H1 (cell line): ENCODE measurements around the gene ADK. TPM values are rescaled to one million over a fixed set of nuclear protein-coding genes. Genes with fewer than 3 reads are reported as not detected.

Experiments used
- CTCF ChIA-PET: fragments of 300-600 bp; sonication (Branson Sonifier 250); formaldehyde crosslinking; loops from one replicate; lab custom pipeline; 2021; ENCODE audit not compliant: partially characterized antibody; lab: Charles Lee
- POLR2A ChIA-PET: fragments of 300-600 bp; sonication (Branson Sonifier 250); formaldehyde crosslinking; loops from one replicate; lab custom pipeline; 2021; ENCODE audit warnings: inconsistent platforms; ENCODE audit not compliant: partially characterized antibody; lab: Charles Lee
- DNase-seq, 2 experiments: peaks; one replicate each; pipeline versions ENCODE4 v3.0.0 to v3.0.0-alpha.2; 2010 to 2022; ENCODE audit warnings: low spot score in 2 of 2, low read depth in 1 of 2, mixed read lengths in 1 of 2
- FAIRE-seq: peaks from 2 replicates; lab custom pipeline; 2011; peaks lifted over from hg19 to GRCh38; lab: Jason Lieb, UNC
- H2AFZ ChIP-seq: 2 replicates; pipeline ENCODE4 v1.8.1; 2012; ENCODE audit warnings: low read length, inconsistent platforms
- H2AK5ac ChIP-seq: 2 replicates; pipeline ENCODE4 v1.6.1; 2013; ENCODE audit warnings: low read depth, low read length
- H2BK120ac ChIP-seq: replicated peaks from 2 replicates; pipeline ENCODE3; 2013; ENCODE audit warnings: low read depth, low read length, inconsistent platforms
- H2BK12ac ChIP-seq: 2 replicates; pipeline ENCODE4 v1.6.1; 2013; ENCODE audit warnings: low read depth, low read length
- H2BK15ac ChIP-seq: 2 replicates; pipeline ENCODE4 v1.6.1; 2013; ENCODE audit warnings: low read length
- H2BK20ac ChIP-seq: 2 replicates; pipeline ENCODE4 v1.6.1; 2013; ENCODE audit warnings: low read length
- H2BK5ac ChIP-seq: 2 replicates; pipeline ENCODE4 v1.6.1; 2013; ENCODE audit warnings: low read depth, low read length
- H3K14ac ChIP-seq: 2 replicates; pipeline ENCODE4 v1.6.1; 2013; ENCODE audit warnings: inconsistent platforms; ENCODE audit not compliant: insufficient read length
- H3K18ac ChIP-seq: 2 replicates; pipeline ENCODE4 v1.6.1; 2013; ENCODE audit warnings: low read length; ENCODE audit errors: extremely low read depth
- H3K23ac ChIP-seq: 2 replicates; pipeline ENCODE4 v1.6.1; 2013; ENCODE audit warnings: inconsistent platforms; ENCODE audit not compliant: insufficient read length
- H3K23me2 ChIP-seq: 2 replicates; pipeline ENCODE4 v1.6.1; 2013; ENCODE audit warnings: low read depth, low read length
- H3K27ac ChIP-seq: 2 replicates; pipeline ENCODE4 v1.6.1; 2011; ENCODE audit warnings: low read depth, low read length, inconsistent platforms
- H3K27me3 ChIP-seq, 4 experiments: replicated peaks in 1 of 4; 1 replicate in 1 of 4; 2 replicates in 3 of 4; pipeline versions ENCODE4 v1.6.1 to v1.8.1; 2011 to 2013; ENCODE audit warnings: low read length in 3 of 4, mild to moderate bottlenecking in 3 of 4, inconsistent platforms in 2 of 4, mixed read lengths in 2 of 4, moderate library complexity in 1 of 4; ENCODE audit not compliant: control insufficient read depth in 3 of 4, insufficient read depth in 3 of 4; ENCODE audit errors: extremely low read depth in 1 of 4
- H3K36me3 ChIP-seq, 4 experiments: 2 replicates each; pipeline versions ENCODE4 v1.6.1 to v1.8.1; 2011 to 2013; ENCODE audit warnings: mild to moderate bottlenecking in 4 of 4, low read length in 3 of 4, moderate library complexity in 2 of 4, control low read depth in 1 of 4, inconsistent platforms in 1 of 4; ENCODE audit not compliant: insufficient read depth in 4 of 4, control insufficient read depth in 2 of 4
- H3K4ac ChIP-seq: replicated peaks from 2 replicates; pipeline ENCODE3; 2013; ENCODE audit warnings: low read length, low read depth, mixed read lengths, inconsistent platforms; ENCODE audit not compliant: insufficient read length
- H3K4me1 ChIP-seq, 4 experiments: replicated peaks in 1 of 4; 1 replicate in 1 of 4; 2 replicates in 3 of 4; pipeline versions ENCODE4 v1.6.1 to v1.8.1; 2011 to 2013; ENCODE audit warnings: low read length in 3 of 4, inconsistent platforms in 2 of 4, mixed read lengths in 1 of 4; ENCODE audit not compliant: insufficient read depth in 4 of 4, control insufficient read depth in 3 of 4
- H3K4me2 ChIP-seq, 2 experiments: 2 replicates each; pipeline versions ENCODE4 v1.6.1 to v1.8.1; 2011 to 2013; ENCODE audit warnings: low read depth in 2 of 2, low read length in 2 of 2, control low read depth in 1 of 2, inconsistent platforms in 1 of 2, mild to moderate bottlenecking in 1 of 2; ENCODE audit not compliant: insufficient read depth in 1 of 2
- H3K4me3 ChIP-seq, 4 experiments: fragments of 200-600, 300-600 bp in 1 of 4; sonication (generic), shearing (Covaris generic), sonication (Bioruptor Twin) in 1 of 4; 2 replicates each; pipeline versions ENCODE4 v1.5.1 to v1.8.1; 2011 to 2016; ENCODE audit warnings: low read length in 4 of 4, low read depth in 3 of 4, control low read depth in 2 of 4, inconsistent platforms in 2 of 4, mild to moderate bottlenecking in 2 of 4, mixed read lengths in 1 of 4, moderate library complexity in 1 of 4; ENCODE audit not compliant: insufficient read depth in 2 of 4; ENCODE audit errors: extremely low read depth in 1 of 4
- H3K56ac ChIP-seq: replicated peaks from 2 replicates; pipeline ENCODE3; 2013; ENCODE audit warnings: low read depth, mild to moderate bottlenecking, mixed read lengths, low read length, inconsistent platforms; ENCODE audit not compliant: insufficient read length
- H3K79me1 ChIP-seq: 2 replicates; pipeline ENCODE4 v1.6.1; 2013; ENCODE audit warnings: low read depth, low read length, control low read depth
- H3K79me2 ChIP-seq, 2 experiments: 2 replicates each; pipeline versions ENCODE4 v1.6.1 to v1.8.1; 2012 to 2013; ENCODE audit warnings: low read length in 2 of 2, mild to moderate bottlenecking in 2 of 2, inconsistent platforms in 1 of 2; ENCODE audit not compliant: insufficient read depth in 2 of 2, control insufficient read depth in 1 of 2
- H3K9ac ChIP-seq, 4 experiments: replicated peaks in 1 of 4; 1 replicate in 1 of 4; 2 replicates in 3 of 4; pipeline versions ENCODE4 v1.6.1 to v1.8.1; 2011 to 2013; ENCODE audit warnings: low read depth in 3 of 4, low read length in 3 of 4, control low read depth in 2 of 4, mild to moderate bottlenecking in 2 of 4, moderate library complexity in 2 of 4, inconsistent platforms in 1 of 4; ENCODE audit errors: extremely low read depth in 1 of 4
- H3K9me3 ChIP-seq, 2 experiments: 2 replicates each; pipeline versions ENCODE4 v1.6.1 to v1.8.1; 2012 to 2013; ENCODE audit warnings: mild to moderate bottlenecking in 2 of 2, moderate library complexity in 2 of 2, control low read depth in 1 of 2, inconsistent platforms in 1 of 2, low read depth in 1 of 2, low read length in 1 of 2, mixed read lengths in 1 of 2; ENCODE audit not compliant: insufficient read depth in 2 of 2
- H4K20me1 ChIP-seq, 2 experiments: replicated peaks in 1 of 2; 2 replicates each; pipeline versions ENCODE3 to v1.8.1; 2011 to 2013; ENCODE audit warnings: inconsistent platforms in 2 of 2, low read length in 2 of 2, mild to moderate bottlenecking in 1 of 2; ENCODE audit not compliant: insufficient read depth in 2 of 2, control insufficient read depth in 1 of 2
- H4K5ac ChIP-seq: 2 replicates; pipeline ENCODE4 v1.6.1; 2013; ENCODE audit warnings: low read length, low read depth, mixed read lengths, inconsistent platforms; ENCODE audit not compliant: insufficient read length
- H4K8ac ChIP-seq: 2 replicates; pipeline ENCODE4 v1.8.0; 2013; ENCODE audit warnings: mild to moderate bottlenecking, moderate library complexity, low read length, inconsistent platforms; ENCODE audit not compliant: insufficient read depth; ENCODE audit errors: extremely low read depth
- H4K91ac ChIP-seq: replicated peaks from 2 replicates; pipeline ENCODE3; 2013; ENCODE audit warnings: low read length, mixed read lengths, inconsistent platforms; ENCODE audit not compliant: insufficient read length
- BACH1 ChIP-seq: IDR thresholded peaks from 2 replicates; pipeline ENCODE4 v1.6.1; 2012; ENCODE audit warnings: low read length, improper control_type of control experiment
- BCL11A ChIP-seq, 2 experiments: IDR thresholded peaks; one replicate each; pipeline ENCODE4 v1.6.1; 2011; ENCODE audit warnings: low read depth in 2 of 2, low read length in 2 of 2, mild to moderate bottlenecking in 2 of 2
- KDM1A ChIP-seq: fragments of 200-600, 300-600 bp; sonication (generic); IDR thresholded peaks from 2 replicates; pipeline ENCODE4 v1.7.1; 2016; ENCODE audit warnings: mild to moderate bottlenecking, low read length, borderline replicate concordance
- NANOG ChIP-seq: IDR thresholded peaks from 2 replicates; pipeline ENCODE4 v1.6.1; 2011; ENCODE audit warnings: low read length, low read depth, mild to moderate bottlenecking, inconsistent platforms; ENCODE audit not compliant: insufficient read depth, poor library complexity, severe bottlenecking
- POU5F1 ChIP-seq: IDR thresholded peaks from 2 replicates; pipeline ENCODE4 v1.6.1; 2011; ENCODE audit warnings: low read depth, mild to moderate bottlenecking, low read length, moderate library complexity
- RNF2 ChIP-seq: fragments of 200-900, 300-1000 bp; sonication (generic); IDR thresholded peaks from 2 replicates; pipeline ENCODE4 v1.7.1; 2016; ENCODE audit warnings: borderline replicate concordance, low read depth, mild to moderate bottlenecking, antibody characterized with exemption, low read length; ENCODE audit not compliant: poor library complexity, severe bottlenecking; ENCODE audit errors: missing control alignments
- SP2 ChIP-seq: IDR thresholded peaks from 2 replicates; pipeline ENCODE4 v1.6.1; 2012; ENCODE audit warnings: mild to moderate bottlenecking, low read length, inconsistent platforms
- TBP ChIP-seq: IDR thresholded peaks from 2 replicates; pipeline ENCODE4 v1.6.1; 2011; ENCODE audit warnings: low read depth, low read length, improper control_type of control experiment
- TCF12 ChIP-seq: IDR thresholded peaks from 2 replicates; pipeline ENCODE4 v1.6.1; 2011; ENCODE audit warnings: low read depth, mild to moderate bottlenecking, low read length
- WGBS, 2 experiments: shearing (Covaris generic) in 1 of 2; methylation state at CpG; one replicate each; pipeline versions ENCODE4 v1.1.6 to v1.1.7; 2013 to 2015; ENCODE audit warnings: low lambda C conversion rate in 2 of 2, mixed read lengths in 2 of 2, inconsistent platforms in 1 of 2, low coverage in 1 of 2, missing lambda C conversion rate in 1 of 2; ENCODE audit not compliant: insufficient replicate concordance in 2 of 2, insufficient coverage in 1 of 2, insufficient read length in 1 of 2; ENCODE audit errors: extremely low coverage in 1 of 2, missing lambda C conversion rate in 1 of 2; 5-methylcytosine and 5-hydroxymethylcytosine counted together
- polyA plus RNA-seq, 7 experiments: library from polyadenylated mRNA; depleted of rRNA in 3 of 7; stranded (reverse) in 5 of 7; unstranded in 2 of 7; fragments of >200 nt in 5 of 7; fragments of 200-250 nt in 2 of 7; gene quantifications; 1 replicate in 5 of 7; 2 replicates in 1 of 7; 4 replicates in 1 of 7; pipeline versions ENCODE4 v1.2.1 to v1.2.3, GENCODE V29; 2011 to 2013; ENCODE audit warnings: missing spikeins in 2 of 7, mixed read lengths in 2 of 7
- total RNA-seq: library from RNA; stranded (reverse); fragmentation: NEBNext Ultra II Directional; extraction: Animal tissue kit (Norgen Biotek cat#: 25700); gene quantifications from 2 replicates; pipeline ENCODE4 v1.2.1, GENCODE V29; 2021
- TF ChIP-seq, protein P1 (sequence below): IDR thresholded peaks from 2 replicates; pipeline ENCODE4 v1.6.1; 2012; ENCODE audit warnings: inconsistent platforms
- TF ChIP-seq, protein P2 (sequence below), 3 experiments: IDR thresholded peaks; 1 replicate in 2 of 3; 2 replicates in 1 of 3; pipeline versions ENCODE4 v1.5.1 to v1.6.1; 2011; ENCODE audit warnings: low read length in 3 of 3, mild to moderate bottlenecking in 3 of 3, inconsistent platforms in 2 of 3, low read depth in 1 of 3, moderate library complexity in 1 of 3; ENCODE audit not compliant: insufficient read depth in 1 of 3; ENCODE audit errors: control extremely low read depth in 1 of 3

ADK gene
- total and polyA plus RNA-seq, 2 of the 8 experiments (the other 6 are each of a cell fraction or from before 2014, with no cell fraction given): 12.3 to 42.4 TPM

DNA sequence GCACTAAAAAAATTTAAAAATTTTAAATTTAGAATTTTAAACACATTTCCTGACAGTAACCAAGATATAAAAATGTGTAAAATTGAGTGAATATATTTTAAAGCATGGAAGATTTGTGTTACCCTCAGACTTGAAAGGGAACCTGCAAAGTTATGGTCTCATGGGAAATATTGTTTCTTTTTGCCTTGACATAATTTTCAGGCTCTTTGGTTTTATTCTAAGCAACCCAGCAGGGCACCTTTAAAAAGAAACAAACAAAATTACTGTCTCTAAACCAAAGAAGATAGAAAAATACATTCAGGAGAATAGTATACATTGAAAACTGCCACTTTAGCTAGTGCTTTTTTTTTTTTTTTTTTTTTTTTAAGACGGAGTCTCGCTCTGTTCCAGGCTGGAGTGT is 87.5 kb downstream of the ADK start:
- H3K79me1 ChIP-seq: no peaks in the 10 kb centered on the region
- POLR2A ChIA-PET: interaction anchor here (0.8 kb wide), 1 partner anchor 332 kb away, joined by 4 read pairs; no protein-coding TSS in a partner anchor
- H2BK12ac ChIP-seq: no peak overlapping the region
- no peak overlapping the region for H3K14ac ChIP-seq
- H2BK15ac ChIP-seq: no peak overlapping the region
- H3K4me1 ChIP-seq: no peaks in the 10 kb centered on the region
- peaks cover 0 to 6% (median 2%) of the 10 kb centered on the region in 4 experiments; a peak in 3 of 8 replicates for H3K36me3 ChIP-seq
- H3K27ac ChIP-seq: no peak overlapping the region
- H4K91ac ChIP-seq: no peak overlapping the region
- H3K4me3 ChIP-seq: no peak overlapping the region
- no peak overlapping the region for H4K5ac ChIP-seq
- 100% methylated on average over 1 of the region's 2 CpGs; no CpG with 5 or more reads in 1 of the 2 experiments for WGBS, 2 experiments
- no peak overlapping the region for H3K4me2 ChIP-seq
- H2AFZ ChIP-seq: no peak overlapping the region
- H2BK5ac ChIP-seq: no peak overlapping the region
- FAIRE-seq (no peak), DNase-seq (no peak)
- H3K23ac ChIP-seq: no peak overlapping the region
- no peak overlapping the region for H3K9ac ChIP-seq
- no peak overlapping the region for H3K56ac ChIP-seq
- no peaks in the 10 kb centered on the region for H3K9me3 ChIP-seq
- peaks cover 0 to 2% of the 10 kb centered on the region in 2 experiments for H4K20me1 ChIP-seq
- no peaks in the 10 kb centered on the region for H3K27me3 ChIP-seq
- no peak overlapping the region for H2BK20ac ChIP-seq
- no peak overlapping the region for H2BK120ac ChIP-seq
- no peaks in the 10 kb centered on the region for H3K23me2 ChIP-seq
- CTCF ChIA-PET: interaction anchor here (1.0 kb wide), 1 partner anchor 37 kb away, joined by 3 read pairs; no protein-coding TSS in a partner anchor
- no peaks in the 10 kb centered on the region for H3K79me2 ChIP-seq
- H4K8ac ChIP-seq: no peak overlapping the region
- no peak overlapping the region for H3K4ac ChIP-seq
- H2AK5ac ChIP-seq: no peak overlapping the region
- no peak overlapping the region for H3K18ac ChIP-seq
- TF ChIP-seq NANOG (no peak), TCF12 (no peak), KDM1A (no peak), SP2 (no peak), TBP (no peak), RNF2 (no peak), POU5F1 (no peak), BACH1 (no peak), BCL11A (IDR thresholded peaks at IDR 0.05; ENCODE audit: low read depth in 2 of 2, low read length in 2 of 2) (no peak)
- TF ChIP-seq, protein P1, sequence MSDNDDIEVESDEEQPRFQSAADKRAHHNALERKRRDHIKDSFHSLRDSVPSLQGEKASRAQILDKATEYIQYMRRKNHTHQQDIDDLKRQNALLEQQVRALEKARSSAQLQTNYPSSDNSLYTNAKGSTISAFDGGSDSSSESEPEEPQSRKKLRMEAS: no peak
- TF ChIP-seq, protein P2, sequence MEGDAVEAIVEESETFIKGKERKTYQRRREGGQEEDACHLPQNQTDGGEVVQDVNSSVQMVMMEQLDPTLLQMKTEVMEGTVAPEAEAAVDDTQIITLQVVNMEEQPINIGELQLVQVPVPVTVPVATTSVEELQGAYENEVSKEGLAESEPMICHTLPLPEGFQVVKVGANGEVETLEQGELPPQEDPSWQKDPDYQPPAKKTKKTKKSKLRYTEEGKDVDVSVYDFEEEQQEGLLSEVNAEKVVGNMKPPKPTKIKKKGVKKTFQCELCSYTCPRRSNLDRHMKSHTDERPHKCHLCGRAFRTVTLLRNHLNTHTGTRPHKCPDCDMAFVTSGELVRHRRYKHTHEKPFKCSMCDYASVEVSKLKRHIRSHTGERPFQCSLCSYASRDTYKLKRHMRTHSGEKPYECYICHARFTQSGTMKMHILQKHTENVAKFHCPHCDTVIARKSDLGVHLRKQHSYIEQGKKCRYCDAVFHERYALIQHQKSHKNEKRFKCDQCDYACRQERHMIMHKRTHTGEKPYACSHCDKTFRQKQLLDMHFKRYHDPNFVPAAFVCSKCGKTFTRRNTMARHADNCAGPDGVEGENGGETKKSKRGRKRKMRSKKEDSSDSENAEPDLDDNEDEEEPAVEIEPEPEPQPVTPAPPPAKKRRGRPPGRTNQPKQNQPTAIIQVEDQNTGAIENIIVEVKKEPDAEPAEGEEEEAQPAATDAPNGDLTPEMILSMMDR (IDR thresholded peaks at IDR 0.05; ENCODE audit: control extremely low read depth in 1 of 3, insufficient read depth in 1 of 3, low read depth in 1 of 3, low read length in 3 of 3): no peak
